SH-SY5Y (cell line): ENCODE results near the gene CCDC43.

Source experiments
- GATA2 ChIP-seq: IDR thresholded peaks from 2 replicates; pipeline ENCODE4 v1.6.1; 2011; ENCODE audit warnings: mild to moderate bottlenecking, low read depth, low read length
- GATA3 ChIP-seq: IDR thresholded peaks from 2 replicates; pipeline ENCODE4 v1.6.1; 2011; ENCODE audit warnings: low read depth, mild to moderate bottlenecking, low read length, moderate library complexity

- TF ChIP-seq GATA2: no peak
- TF ChIP-seq GATA3: no peak
Observed at GRCh38 chr17:44633998-44634397, 55.6 kb downstream of the CCDC43 start.
